Measurements from ENCODE around the gene RNF34.

GRCh38 chr12:121446750-121447149 lies 46.8 kb downstream of the RNF34 start:
- TF ChIP-seq ZNF8 (CRISPR knock-in tag; IDR thresholded peaks at IDR 0.05), result no peak
- no peak for TF ChIP-seq ZC3H10 (CRISPR knock-in tag; IDR thresholded peaks at IDR 0.05)
- no peak for TF ChIP-seq PATZ1 (CRISPR knock-in tag; IDR thresholded peaks at IDR 0.05; ENCODE audit: borderline replicate concordance)
- TF ChIP-seq RARB (CRISPR knock-in tag; IDR thresholded peaks at IDR 0.05), result no peak
- no peak for TF ChIP-seq ARNTL (CRISPR knock-in tag; IDR thresholded peaks at IDR 0.05; ENCODE audit: borderline replicate concordance, low read depth)
- no peak for TF ChIP-seq OSR1 (CRISPR knock-in tag; IDR thresholded peaks at IDR 0.05)
- no peak for TF ChIP-seq GLIS3 (CRISPR knock-in tag; IDR thresholded peaks at IDR 0.05)
- TF ChIP-seq ZFP30 (CRISPR knock-in tag; IDR thresholded peaks at IDR 0.05), result no peak
- no peak for TF ChIP-seq CREB5 (CRISPR knock-in tag; IDR thresholded peaks at IDR 0.05; ENCODE audit: low read depth)
- no peak for TF ChIP-seq PPARA (CRISPR knock-in tag; IDR thresholded peaks at IDR 0.05; ENCODE audit: borderline replicate concordance)
- no peak for TF ChIP-seq ZFP3 (CRISPR knock-in tag; IDR thresholded peaks at IDR 0.05)
- TF ChIP-seq ZNF565 (CRISPR knock-in tag; conservative IDR thresholded peaks at IDR 0.05; ENCODE audit: low read depth), result no peak

All from SK-N-SH treated with all-trans-retinoic acid at 6 μM for 48 hours (cell line).